K562 treated with DMSO at 1 percent for 24 hours (cell line): Measurements from ENCODE around the gene GSS. TPM values are rescaled to one million over a fixed set of nuclear protein-coding genes. Genes with fewer than 3 reads are reported as not detected.

Experiments used
- total RNA-seq: library from RNA; unstranded; fragments of 300-600 nt; gene quantifications from 2 replicates; pipeline ENCODE4 v1.2.3, GENCODE V29; 2022; ENCODE audit warnings: low read depth; ENCODE audit not compliant: insufficient read depth

Gene GSS
- total RNA-seq = 69.9 and 75.5 TPM in 2 replicates

DNA sequence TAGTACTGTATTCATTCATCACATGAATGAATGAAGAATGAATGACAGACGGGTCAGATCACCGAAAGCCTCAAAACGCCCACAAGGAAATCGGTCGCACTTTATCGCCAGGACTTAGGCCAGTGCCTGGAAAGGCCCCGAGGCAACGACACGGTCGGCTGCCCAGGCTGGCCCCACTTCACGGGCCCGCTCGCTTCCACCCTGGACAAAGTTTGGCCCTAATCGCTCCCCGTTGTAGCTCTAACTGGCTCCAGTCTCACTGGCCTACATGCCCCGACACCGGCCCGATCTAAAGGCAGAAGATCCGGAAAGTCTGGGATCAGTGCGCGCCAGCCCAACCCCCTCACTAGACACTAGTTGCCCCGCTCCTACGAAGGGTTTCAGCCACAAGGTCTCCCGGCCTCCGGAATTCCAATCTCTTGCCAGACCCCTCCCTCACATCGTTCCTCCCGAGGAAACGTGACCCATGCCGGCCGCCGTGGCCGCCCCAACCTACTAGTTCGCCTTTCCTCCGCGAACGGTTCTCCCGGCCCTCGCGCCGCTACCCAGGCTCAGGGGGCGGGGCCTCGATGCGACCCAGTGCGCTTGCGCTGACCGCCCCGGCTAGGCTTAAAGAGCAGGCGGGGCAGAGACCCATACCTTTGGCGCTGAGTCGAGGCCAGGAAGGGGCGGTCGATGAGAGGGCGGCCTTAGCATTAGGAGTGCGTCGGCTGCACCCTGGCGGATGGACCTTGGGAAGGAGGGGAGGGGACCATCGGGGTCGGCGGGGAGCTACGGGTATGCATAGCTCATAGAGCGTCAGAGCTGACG, at the start of gene GSS, which contains the start of gene MYH7B:
Gene GSS (minus strand): TSS at position 576 of the 810 bp plus-strand sequence. CDS start 3,954 bp downstream, outside the sequence.
Gene MYH7B (plus strand): TSS at position 638 of the 810 bp plus-strand sequence. CDS start 22,138 bp downstream, outside the sequence.

Other genes starting within 250 kb of the GSS start
- gene NCOA6, start 130.2 kb downstream of the GSS start, total RNA-seq = 13.1 and 13.4 TPM in 2 replicates
- gene GGT7, start 83.0 kb downstream of the GSS start, total RNA-seq = 57.3 and 60.3 TPM in 2 replicates
- 71.4 and 73.7 TPM in 2 replicates for gene ACSS2, start 79.2 kb downstream of the GSS start, total RNA-seq
- gene MYH7B, start 62 bp upstream of the GSS start, total RNA-seq = not detected in 2 replicates
- 83.7 and 88.3 TPM in 2 replicates for gene TRPC4AP, start 137.0 kb upstream of the GSS start, total RNA-seq
- 29.5 and 33.0 TPM in 2 replicates for gene EDEM2, start 191.5 kb upstream of the GSS start, total RNA-seq
- gene PROCR, start 216.3 kb upstream of the GSS start, total RNA-seq = 22.9 and 28.8 TPM in 2 replicates